Smooth muscle cell (in vitro differentiated cells): Measurements from ENCODE around the gene MAGI3. TPM values are rescaled to one million over a fixed set of nuclear protein-coding genes. Genes with fewer than 3 reads are reported as not detected.
A peak's percentile ranks its signal among the peaks of the same experiment; 100 is the strongest.

Experiments
- DNase-seq: peaks from one replicate; lab custom pipeline; 2025; ENCODE audit not compliant: unreplicated experiment; lab: John Stamatoyannopoulos, UW
- H2AFZ ChIP-seq: fragments of 200-600 bp; sonication (generic); 2 replicates; pipeline ENCODE4 v1.6.0; 2016; ENCODE audit warnings: antibody characterized with exemption, low read depth, mild to moderate bottlenecking
- H3F3A ChIP-seq: fragments of 200-600 bp; sonication (generic); 2 replicates; pipeline ENCODE4 v1.6.0; 2017; ENCODE audit warnings: antibody characterized with exemption, low read depth
- H3K27ac ChIP-seq: fragments of 200-600 bp; sonication (generic); 2 replicates; pipeline ENCODE4 v1.5.1; 2016; ENCODE audit warnings: low read depth, mild to moderate bottlenecking
- H3K27me3 ChIP-seq: fragments of 200-600 bp; sonication (generic); 2 replicates; pipeline ENCODE4 v1.6.1; 2016; ENCODE audit warnings: low read depth, mild to moderate bottlenecking
- H3K36me3 ChIP-seq: fragments of 200-600 bp; sonication (generic); 2 replicates; pipeline ENCODE4 v1.5.1; 2016; ENCODE audit warnings: low read depth
- H3K4me1 ChIP-seq: fragments of 200-600 bp; sonication (generic); 2 replicates; pipeline ENCODE4 v1.5.1; 2016; ENCODE audit warnings: low read depth
- H3K4me2 ChIP-seq: fragments of 200-600 bp; sonication (generic); 2 replicates; pipeline ENCODE4 v1.6.0; 2016; ENCODE audit warnings: mild to moderate bottlenecking
- H3K4me3 ChIP-seq: fragments of 200-600 bp; sonication (generic); 2 replicates; pipeline ENCODE4 v1.5.1; 2016; ENCODE audit warnings: mild to moderate bottlenecking
- H3K79me2 ChIP-seq: fragments of 200-600 bp; sonication (generic); 2 replicates; pipeline ENCODE4 v1.6.0; 2016; ENCODE audit warnings: low read depth, mild to moderate bottlenecking
- H3K9ac ChIP-seq: fragments of 200-600 bp; sonication (generic); 2 replicates; pipeline ENCODE4 v1.6.0; 2016; ENCODE audit warnings: low read depth
- H3K9me3 ChIP-seq: fragments of 200-600 bp; sonication (generic); replicated peaks from 2 replicates; pipeline ENCODE4 v1.5.1; 2016; ENCODE audit warnings: low read depth
- H4K20me1 ChIP-seq: fragments of 200-600 bp; sonication (generic); 2 replicates; pipeline ENCODE4 v1.6.0; 2016; ENCODE audit warnings: low read depth
- WGBS: methylation state at CpG from one replicate; pipeline ENCODE4 v1.1.7; 2016; ENCODE audit warnings: low lambda C conversion rate; 5-methylcytosine and 5-hydroxymethylcytosine counted together
- polyA plus RNA-seq: library from polyadenylated mRNA; unstranded; fragments of >200 nt; fragmentation: Nextera tagmentation; extraction: Ambion mirVana; gene quantifications from 2 replicates; pipeline ENCODE4 v1.2.1, GENCODE V29; 2016
- total RNA-seq: library from RNA; depleted of rRNA; stranded (reverse); fragments of >200 nt; gene quantifications from 2 replicates; pipeline ENCODE4 v1.2.3, GENCODE V29; 2014
- TF ChIP-seq, protein P1 (sequence below): fragments of 200-600 bp; sonication (generic); IDR thresholded peaks from 2 replicates; pipeline ENCODE4 v1.5.1; 2017; ENCODE audit warnings: borderline replicate concordance, mild to moderate bottlenecking, antibody characterized with exemption; ENCODE audit not compliant: insufficient read depth, poor library complexity, severe bottlenecking

MAGI3 gene
- total and polyA plus RNA-seq, 2 experiments from 2014 or later, result 10.9 to 19.1 TPM

DNA sequence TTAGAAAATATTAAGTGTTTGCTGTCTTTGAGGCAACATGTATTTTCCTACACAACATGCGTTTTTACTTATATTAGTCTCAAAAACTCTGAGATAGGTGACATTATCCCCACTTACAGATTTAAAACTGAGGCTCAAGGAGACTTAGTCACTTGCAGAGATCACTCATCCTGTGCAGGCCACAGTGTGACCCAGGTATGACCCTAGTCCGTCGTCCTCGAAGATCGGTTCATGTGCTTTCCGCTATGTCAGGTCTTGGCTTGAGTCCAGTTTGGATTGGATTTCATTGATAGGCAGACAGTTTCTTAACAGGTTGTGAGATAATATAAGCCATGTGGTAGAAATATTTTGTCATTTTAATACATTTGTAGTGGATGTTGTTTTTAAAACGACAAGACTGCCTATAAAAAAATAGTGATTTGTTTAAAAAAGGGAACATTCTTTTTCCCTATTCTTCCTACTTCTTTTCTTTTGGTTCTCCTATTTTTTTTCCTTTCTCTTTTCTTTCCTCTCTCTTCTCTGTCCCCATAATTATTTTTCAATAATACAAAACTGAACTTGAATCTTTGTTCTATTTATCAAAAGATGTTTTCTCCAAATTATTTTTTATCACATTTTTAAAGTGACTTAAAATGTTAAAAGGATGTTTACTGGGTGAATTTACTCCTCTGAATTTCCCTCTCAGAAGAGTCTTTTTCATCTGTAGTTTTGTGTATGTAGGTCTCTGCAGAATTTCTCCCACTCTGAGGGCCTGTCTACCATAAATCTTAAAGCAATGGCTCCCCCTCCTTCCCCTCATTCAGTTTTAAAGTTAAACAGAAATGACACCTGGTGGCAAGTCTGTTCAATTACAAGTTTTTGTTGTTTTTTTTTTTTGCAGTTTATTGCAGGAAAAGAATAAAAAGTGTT, 287.2 kb downstream of the MAGI3 start:
- H3K4me3 ChIP-seq, result no peak overlapping the region
- no peaks in the 10 kb centered on the region for H3K9me3 ChIP-seq
- no peaks in the 10 kb centered on the region for H3F3A ChIP-seq
- H3K36me3 ChIP-seq, result no peaks in the 10 kb centered on the region
- no peak overlapping the region for H3K4me2 ChIP-seq
- no peaks in the 10 kb centered on the region for H4K20me1 ChIP-seq
- no peak overlapping the region for H2AFZ ChIP-seq
- no peak for DNase-seq
- TF ChIP-seq, protein P1, sequence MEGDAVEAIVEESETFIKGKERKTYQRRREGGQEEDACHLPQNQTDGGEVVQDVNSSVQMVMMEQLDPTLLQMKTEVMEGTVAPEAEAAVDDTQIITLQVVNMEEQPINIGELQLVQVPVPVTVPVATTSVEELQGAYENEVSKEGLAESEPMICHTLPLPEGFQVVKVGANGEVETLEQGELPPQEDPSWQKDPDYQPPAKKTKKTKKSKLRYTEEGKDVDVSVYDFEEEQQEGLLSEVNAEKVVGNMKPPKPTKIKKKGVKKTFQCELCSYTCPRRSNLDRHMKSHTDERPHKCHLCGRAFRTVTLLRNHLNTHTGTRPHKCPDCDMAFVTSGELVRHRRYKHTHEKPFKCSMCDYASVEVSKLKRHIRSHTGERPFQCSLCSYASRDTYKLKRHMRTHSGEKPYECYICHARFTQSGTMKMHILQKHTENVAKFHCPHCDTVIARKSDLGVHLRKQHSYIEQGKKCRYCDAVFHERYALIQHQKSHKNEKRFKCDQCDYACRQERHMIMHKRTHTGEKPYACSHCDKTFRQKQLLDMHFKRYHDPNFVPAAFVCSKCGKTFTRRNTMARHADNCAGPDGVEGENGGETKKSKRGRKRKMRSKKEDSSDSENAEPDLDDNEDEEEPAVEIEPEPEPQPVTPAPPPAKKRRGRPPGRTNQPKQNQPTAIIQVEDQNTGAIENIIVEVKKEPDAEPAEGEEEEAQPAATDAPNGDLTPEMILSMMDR, result peak; percentile 61
- no peaks in the 10 kb centered on the region for H3K27me3 ChIP-seq
- 89% methylated on average over 7 of the region's 7 CpGs for WGBS
- no peak overlapping the region for H3K9ac ChIP-seq
- H3K79me2 ChIP-seq, result no peaks in the 10 kb centered on the region
- H3K4me1 ChIP-seq, result peaks cover 2% of the 10 kb centered on the region
- no peak overlapping the region for H3K27ac ChIP-seq

DNA sequence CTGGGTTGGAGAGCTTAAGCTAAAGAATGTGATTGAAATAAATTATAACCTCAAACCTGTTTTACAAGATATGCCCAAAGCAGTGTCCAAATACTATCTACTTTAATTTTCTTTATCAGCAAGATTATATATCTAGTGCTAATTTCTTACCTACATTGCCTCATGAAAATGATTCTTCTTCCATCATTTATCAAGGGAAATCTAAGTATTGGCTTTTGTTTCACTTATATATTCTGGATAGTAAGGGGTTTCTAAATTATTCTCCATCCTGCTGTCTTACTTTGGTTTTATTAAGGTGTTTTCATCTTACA, 287.8 kb downstream of the MAGI3 start:
- no peaks in the 10 kb centered on the region for H3F3A ChIP-seq
- H3K79me2 ChIP-seq, result no peaks in the 10 kb centered on the region
- no peaks in the 10 kb centered on the region for H3K9me3 ChIP-seq
- no peak overlapping the region for H2AFZ ChIP-seq
- H3K36me3 ChIP-seq, result no peaks in the 10 kb centered on the region
- TF ChIP-seq, protein P1, result no peak
- no peaks in the 10 kb centered on the region for H4K20me1 ChIP-seq
- no peak overlapping the region for H3K4me2 ChIP-seq
- peaks cover 2% of the 10 kb centered on the region for H3K4me1 ChIP-seq
- DNase-seq, result no peak
- H3K4me3 ChIP-seq, result no peak overlapping the region
- no peak overlapping the region for H3K9ac ChIP-seq
- no peak overlapping the region for H3K27ac ChIP-seq
- no peaks in the 10 kb centered on the region for H3K27me3 ChIP-seq

DNA sequence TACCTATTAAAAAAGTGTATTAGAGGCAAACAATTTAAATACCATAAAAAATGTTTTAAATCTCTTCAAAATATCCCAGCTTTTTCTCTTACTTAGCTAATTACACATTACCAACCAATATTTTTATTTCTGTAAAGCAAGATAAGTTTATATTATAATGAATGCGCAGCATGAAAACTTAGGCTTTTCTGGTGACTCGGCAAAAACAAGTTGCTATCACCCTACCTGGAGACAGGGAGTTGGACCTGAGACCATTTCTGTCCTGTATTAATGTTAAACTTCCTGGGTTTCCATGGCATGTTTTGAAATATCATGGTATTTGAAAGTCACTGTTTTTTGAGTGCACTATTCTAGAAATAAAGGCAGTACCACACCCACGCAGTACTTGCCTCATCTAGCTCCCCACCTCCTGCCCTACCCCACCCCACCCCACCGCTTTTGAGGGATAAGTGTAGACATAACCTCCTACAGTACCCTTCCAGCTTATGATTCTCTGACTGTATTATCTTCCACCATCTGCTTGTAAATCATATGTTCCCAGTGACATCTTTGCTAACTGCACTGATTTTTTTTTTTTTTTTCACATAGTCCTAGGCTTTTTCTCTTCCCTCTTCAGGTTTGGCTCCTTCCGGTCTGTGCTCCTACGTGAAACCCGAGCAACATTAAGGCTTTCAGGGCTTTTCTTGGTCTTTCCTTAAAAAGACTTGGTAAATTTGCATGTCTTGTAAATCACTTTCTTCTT, 291.5 kb downstream of the MAGI3 start:
- H3K36me3 ChIP-seq, result no peaks in the 10 kb centered on the region
- DNase-seq, result no peak
- TF ChIP-seq, protein P1, result no peak
- H3K4me3 ChIP-seq, result no peak overlapping the region
- H3K79me2 ChIP-seq, result no peaks in the 10 kb centered on the region
- no peaks in the 10 kb centered on the region for H3K9me3 ChIP-seq
- no peak overlapping the region for H2AFZ ChIP-seq
- no peaks in the 10 kb centered on the region for H3K27me3 ChIP-seq
- no peaks in the 10 kb centered on the region for H3F3A ChIP-seq
- no peak overlapping the region for H3K27ac ChIP-seq
- H3K4me1 ChIP-seq, result peaks cover 2% of the 10 kb centered on the region
- no peak overlapping the region for H3K4me2 ChIP-seq
- H4K20me1 ChIP-seq, result no peaks in the 10 kb centered on the region
- WGBS, result 97% methylated on average over 7 of the region's 7 CpGs
- H3K9ac ChIP-seq, result no peak overlapping the region
